ENCODE measurements around the gene SEC61A1. TPM values are rescaled to one million over a fixed set of nuclear protein-coding genes. Genes with fewer than 3 reads are reported as not detected.

Gene SEC61A1
- total RNA-seq, 2 experiments from 2014 or later, result 147 to 149 TPM

- no peak overlapping the region for H3K4me3 Mint-ChIP-seq
- CTCF ChIA-PET, result interaction anchor here (1.1 kb wide), 1 partner anchor 53 kb away, joined by 5 read pairs; no protein-coding TSS in a partner anchor
- peaks cover 56% of the 10 kb centered on the region for H3K36me3 Mint-ChIP-seq
Observed at GRCh38 chr3:128080323-128081080, 28.3 kb downstream of the SEC61A1 start.

DNA sequence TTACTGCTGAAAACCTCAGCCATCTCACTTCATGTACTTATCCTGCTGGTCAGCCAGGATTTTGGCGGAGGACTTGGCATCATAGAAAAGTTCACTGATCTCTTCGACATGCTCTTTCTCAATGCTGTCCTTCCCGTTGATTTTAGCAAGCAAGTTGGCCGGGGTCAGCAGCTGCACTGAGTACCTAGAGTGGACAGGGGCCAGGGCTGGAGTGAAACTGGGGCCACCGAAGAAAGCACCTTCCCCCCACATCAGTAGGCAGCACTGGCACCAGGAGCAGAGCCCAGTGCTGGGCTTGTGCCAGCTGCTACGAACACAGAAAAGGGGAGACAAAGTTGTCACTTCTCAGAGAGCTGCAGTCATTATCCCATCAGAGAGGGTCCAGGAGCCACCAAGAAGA, 29.0 kb downstream of the SEC61A1 start:
- no peak overlapping the region for H3K4me3 Mint-ChIP-seq
- peaks cover 58% of the 10 kb centered on the region for H3K36me3 Mint-ChIP-seq
- no peaks in the 10 kb centered on the region for H3K9me3 Mint-ChIP-seq
- intact Hi-C loops (cut with micrococcal nuclease), result no loop called here
- peaks cover 7% of the 10 kb centered on the region for H3K4me1 Mint-ChIP-seq (ENCODE audit: low read depth)
- CTCF ChIA-PET, result no interaction called here
- no peak for DNase-seq
- POLR2A ChIA-PET, result no interaction called here
- H3K27me3 Mint-ChIP-seq, result no peaks in the 10 kb centered on the region
- no peak overlapping the region for H3K27ac Mint-ChIP-seq

More at GRCh38 chr3:128080323-128081080, 28.3 kb downstream of the SEC61A1 start:
- no peaks in the 10 kb centered on the region for H3K9me3 Mint-ChIP-seq
- POLR2A ChIA-PET, result no interaction called here
- intact Hi-C loops (cut with micrococcal nuclease), result no loop called here
- DNase-seq, result no peak
- H3K4me1 Mint-ChIP-seq (ENCODE audit: low read depth), result peaks cover 13% of the 10 kb centered on the region
- H3K27ac Mint-ChIP-seq, result no peak overlapping the region
- H3K27me3 Mint-ChIP-seq, result no peaks in the 10 kb centered on the region

GRCh38 chr3:128081846-128082245, 29.6 kb downstream of the SEC61A1 start:
- H3K36me3 Mint-ChIP-seq, result peaks cover 61% of the 10 kb centered on the region
- intact Hi-C loops (cut with micrococcal nuclease), result no loop called here

DNA sequence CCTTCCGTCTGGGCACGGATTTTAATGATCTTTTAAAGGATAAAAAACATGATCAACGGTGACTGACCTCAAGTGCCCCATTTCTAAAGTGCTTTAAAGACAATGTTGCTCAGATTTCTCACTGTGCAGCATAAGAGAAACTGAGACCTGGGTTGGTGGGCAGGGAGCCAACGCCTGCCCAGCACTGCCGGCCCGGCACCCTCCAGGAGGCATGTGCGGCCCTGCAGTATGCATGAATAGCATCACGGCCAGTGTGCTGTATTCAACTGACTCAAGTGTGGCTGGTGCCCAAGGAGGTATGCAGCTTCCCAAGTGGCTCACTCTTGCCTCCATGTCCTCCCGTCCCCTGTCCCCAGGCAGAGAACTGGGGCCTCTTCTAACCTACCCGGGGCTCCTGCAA, 30.3 kb downstream of the SEC61A1 start:
- H3K4me1 Mint-ChIP-seq (ENCODE audit: low read depth), result peaks cover 2% of the 10 kb centered on the region
- H3K27ac Mint-ChIP-seq, result no peak overlapping the region
- ChIA-PET POLR2A (no interaction called here), CTCF (no interaction called here)
- H3K9me3 Mint-ChIP-seq, result no peaks in the 10 kb centered on the region
- no peak for DNase-seq
- peaks cover 65% of the 10 kb centered on the region for H3K36me3 Mint-ChIP-seq
- intact Hi-C loops (cut with micrococcal nuclease), result no loop called here
- no peaks in the 10 kb centered on the region for H3K27me3 Mint-ChIP-seq
- no peak overlapping the region for H3K4me3 Mint-ChIP-seq

More at GRCh38 chr3:128081846-128082245, 29.6 kb downstream of the SEC61A1 start:
- Mint-ChIP-seq H3K9me3 (no peaks in the 10 kb centered on the region), H3K4me3 (no peak overlapping the region), H3K4me1 (ENCODE audit: low read depth) (peaks cover 3% of the 10 kb centered on the region), H3K27ac (no peak overlapping the region), H3K27me3 (no peaks in the 10 kb centered on the region)
- ChIA-PET POLR2A (no interaction called here), CTCF (no interaction called here)
- no peak for DNase-seq

GRCh38 chr3:128083396-128083795, 31.2 kb downstream of the SEC61A1 start:
- no peaks in the 10 kb centered on the region for H3K27me3 Mint-ChIP-seq
- CTCF ChIA-PET, result interaction anchor here (1.9 kb wide), 1 partner anchor 11 kb away, joined by 7 read pairs; no protein-coding TSS in a partner anchor
- H3K4me3 Mint-ChIP-seq, result no peak overlapping the region
- intact Hi-C loops (cut with micrococcal nuclease), result no loop called here
- DNase-seq, result no peak
- no peaks in the 10 kb centered on the region for H3K4me1 Mint-ChIP-seq (ENCODE audit: low read depth)
- peaks cover 65% of the 10 kb centered on the region for H3K36me3 Mint-ChIP-seq
- POLR2A ChIA-PET, result no interaction called here
- no peak overlapping the region for H3K27ac Mint-ChIP-seq
- H3K9me3 Mint-ChIP-seq, result no peaks in the 10 kb centered on the region

DNA sequence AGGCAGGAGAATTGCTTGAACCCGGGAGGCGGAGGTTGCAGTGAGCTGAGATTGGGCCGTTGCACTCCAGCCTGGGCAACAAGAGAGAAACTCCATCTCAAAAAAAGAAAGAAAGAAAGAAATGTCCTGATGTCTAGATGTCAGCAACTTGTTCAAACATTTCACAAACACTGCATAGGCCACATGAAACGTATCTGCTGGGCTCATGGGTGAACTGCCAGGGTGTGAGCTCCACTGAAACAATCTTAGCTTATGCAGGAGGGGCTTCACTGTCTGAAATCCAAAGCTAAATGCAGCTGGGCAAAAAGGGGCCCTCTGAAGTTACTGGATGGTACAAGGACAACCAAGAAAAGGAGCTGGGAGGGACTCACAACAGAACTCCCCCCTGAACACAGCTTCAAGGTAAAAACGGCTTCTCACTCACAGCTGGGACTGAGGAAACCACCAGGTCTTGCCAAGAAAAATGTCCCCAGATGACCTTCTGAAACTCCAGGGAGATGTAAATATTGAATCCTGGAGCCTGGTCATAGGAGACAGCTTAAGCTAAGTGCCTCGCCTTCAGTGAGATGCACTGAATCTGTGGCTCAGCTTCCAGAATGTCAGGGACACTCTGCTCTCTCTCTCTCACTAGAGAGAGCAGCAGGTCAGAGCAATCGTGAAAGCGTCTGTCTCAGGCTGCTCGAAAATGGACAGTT, 31.9 kb downstream of the SEC61A1 start:
- CTCF ChIA-PET, result interaction anchor here (1.9 kb wide), 1 partner anchor 11 kb away, joined by 7 read pairs; no protein-coding TSS in a partner anchor
- intact Hi-C loops (cut with micrococcal nuclease), result no loop called here

DNA sequence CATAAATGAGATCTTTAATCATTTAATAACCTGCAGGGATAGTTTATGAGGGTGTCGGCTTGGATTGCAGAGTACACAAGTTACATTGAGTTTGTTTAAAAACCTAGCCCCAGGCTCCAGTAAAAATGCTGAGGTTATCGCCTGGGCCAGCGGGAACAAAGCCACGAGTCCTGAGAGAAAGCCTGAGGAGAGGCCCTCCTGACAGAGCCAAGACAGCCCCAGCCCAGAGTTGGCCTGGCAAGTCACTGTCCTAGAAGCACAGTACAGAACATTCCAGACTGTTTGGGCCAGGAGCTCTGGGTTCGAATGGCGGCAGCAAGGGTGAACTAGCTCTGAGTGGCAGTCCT, 32.4 kb downstream of the SEC61A1 start:
- H3K36me3 Mint-ChIP-seq, result peaks cover 56% of the 10 kb centered on the region
- no peak overlapping the region for H3K4me3 Mint-ChIP-seq
- no peak overlapping the region for H3K27ac Mint-ChIP-seq
- intact Hi-C loops (cut with micrococcal nuclease), result no loop called here
- CTCF ChIA-PET, result interaction anchor here (1.9 kb wide), 1 partner anchor 10 kb away, joined by 7 read pairs; no protein-coding TSS in a partner anchor
- no peaks in the 10 kb centered on the region for H3K9me3 Mint-ChIP-seq
- no peak for DNase-seq
- H3K27me3 Mint-ChIP-seq, result no peaks in the 10 kb centered on the region
- H3K4me1 Mint-ChIP-seq (ENCODE audit: low read depth), result no peaks in the 10 kb centered on the region
- POLR2A ChIA-PET, result no interaction called here

More for the DNA sequence above, 31.9 kb downstream of the SEC61A1 start:
- DNase-seq, result no peak
- POLR2A ChIA-PET, result no interaction called here
- Mint-ChIP-seq H3K4me1 (ENCODE audit: low read depth) (no peaks in the 10 kb centered on the region), H3K27ac (no peak overlapping the region), H3K36me3 (peaks cover 59% of the 10 kb centered on the region), H3K27me3 (no peaks in the 10 kb centered on the region), H3K9me3 (no peaks in the 10 kb centered on the region), H3K4me3 (no peak overlapping the region)

DNA sequence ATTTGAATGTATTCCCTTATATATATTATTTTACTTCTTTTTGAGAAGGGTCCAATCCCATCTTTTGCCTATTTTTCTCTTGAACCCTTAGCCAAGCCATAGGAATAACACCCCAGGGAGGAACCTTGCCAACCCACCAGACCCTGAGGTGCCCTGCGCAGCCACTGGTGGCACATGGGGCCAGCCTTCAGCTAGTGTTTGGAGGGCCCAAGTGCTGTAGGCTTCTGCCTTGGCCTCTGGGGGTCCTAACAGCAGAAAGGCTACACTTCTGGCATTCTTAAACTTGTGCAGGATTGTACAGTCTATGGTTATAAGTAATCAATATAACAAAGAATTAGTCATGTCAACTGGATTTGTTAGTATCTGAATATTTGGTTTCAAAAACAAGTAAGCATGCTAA, 36.9 kb downstream of the SEC61A1 start:
- no peaks in the 10 kb centered on the region for H3K9me3 Mint-ChIP-seq

DNA sequence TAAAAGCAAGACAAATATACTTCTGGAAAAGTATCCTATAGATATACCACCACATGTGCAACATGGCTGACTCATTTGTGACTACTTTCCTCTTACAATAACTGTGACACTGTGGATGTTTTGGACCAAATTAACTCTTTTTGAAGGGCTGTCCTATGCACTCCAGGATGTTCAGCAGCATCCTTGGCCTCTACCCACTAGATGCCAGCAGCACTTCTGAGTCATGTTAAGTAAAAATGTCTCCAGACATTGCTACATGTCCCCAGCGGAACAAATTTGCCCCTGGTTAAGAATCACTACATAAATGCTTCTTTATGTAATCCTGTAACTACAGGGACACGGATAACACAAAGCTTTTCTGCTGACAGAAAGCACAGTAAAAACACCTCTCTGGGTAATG, 39.3 kb downstream of the SEC61A1 start:
- intact Hi-C loops (cut with micrococcal nuclease), result no loop called here
- Mint-ChIP-seq H3K4me1 (ENCODE audit: low read depth) (peaks cover 4% of the 10 kb centered on the region), H3K9me3 (no peaks in the 10 kb centered on the region), H3K27me3 (no peaks in the 10 kb centered on the region), H3K36me3 (peaks cover 40% of the 10 kb centered on the region), H3K27ac (no peak overlapping the region), H3K4me3 (no peak overlapping the region)
- ChIA-PET CTCF (interaction anchor here (1.1 kb wide), 1 partner anchor 42 kb away, joined by 4 read pairs; no protein-coding TSS in a partner anchor), POLR2A (no interaction called here)
- no peak for DNase-seq

More for the DNA sequence above, 36.9 kb downstream of the SEC61A1 start:
- Mint-ChIP-seq H3K4me1 (ENCODE audit: low read depth) (no peaks in the 10 kb centered on the region), H3K27ac (no peak overlapping the region), H3K36me3 (peaks cover 40% of the 10 kb centered on the region), H3K27me3 (no peaks in the 10 kb centered on the region), H3K4me3 (no peak overlapping the region)
- intact Hi-C loops (cut with micrococcal nuclease), result no loop called here
- CTCF ChIA-PET, result interaction anchor here (1.2 to 1.5 kb wide), 2 partner anchors 14 to 45 kb away, joined by 3 to 4 read pairs; no protein-coding TSS in a partner anchor
- POLR2A ChIA-PET, result no interaction called here
- no peak for DNase-seq

DNA sequence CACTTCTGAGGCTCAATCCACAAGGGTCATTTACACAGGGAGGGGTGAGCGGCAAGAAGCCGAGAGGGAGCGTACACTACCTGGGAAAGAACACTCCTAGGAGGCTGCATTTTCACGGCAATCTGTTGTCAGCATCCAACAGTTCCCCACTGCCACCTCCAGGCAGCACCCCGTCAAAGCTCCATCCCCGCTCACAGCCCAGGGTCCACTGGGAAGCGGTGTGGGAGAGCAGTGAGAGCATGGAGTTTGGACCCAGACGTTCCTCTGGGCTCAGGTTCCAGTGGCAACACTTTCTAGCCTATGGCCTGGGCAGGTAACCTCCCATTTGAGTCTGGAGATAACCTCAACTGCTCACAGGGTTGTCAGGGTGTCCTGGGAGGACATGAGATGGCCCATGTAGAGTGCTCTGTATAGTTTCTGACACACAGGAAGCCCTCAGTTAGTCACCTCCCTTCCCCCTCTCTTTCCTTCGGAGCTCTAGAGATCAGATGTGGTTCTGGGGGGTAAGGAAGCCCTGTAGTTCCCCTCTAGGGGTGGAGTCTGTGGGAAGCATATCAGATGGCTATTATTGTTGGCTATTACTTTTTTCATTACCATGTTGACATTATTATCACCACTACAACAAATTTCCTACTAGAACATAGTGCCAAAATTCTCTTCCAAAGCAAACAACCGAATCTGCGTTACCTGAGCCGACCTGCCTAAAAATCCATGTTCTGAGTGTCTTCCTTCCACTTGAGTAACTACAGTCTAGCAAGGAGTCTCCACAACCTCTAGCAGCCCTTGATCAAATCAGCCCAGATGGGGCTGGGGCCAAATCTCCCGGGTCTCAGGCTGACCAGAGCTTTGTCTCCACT, 42.3 kb downstream of the SEC61A1 start:
- no peak for DNase-seq
- POLR2A ChIA-PET, result interaction anchor here (0.6 kb wide), 1 partner anchor 35 kb away, joined by 3 read pairs; no protein-coding TSS in a partner anchor
- Mint-ChIP-seq H3K36me3 (peaks cover 47% of the 10 kb centered on the region), H3K4me1 (ENCODE audit: low read depth) (peaks cover 4% of the 10 kb centered on the region), H3K27ac (no peak overlapping the region), H3K9me3 (no peaks in the 10 kb centered on the region), H3K4me3 (no peak overlapping the region), H3K27me3 (no peaks in the 10 kb centered on the region)
- intact Hi-C loops (cut with micrococcal nuclease), result loop anchor here (1.0 to 5.0 kb wide), 2 partner anchors 39 to 228 kb away; no protein-coding TSS in a partner anchor
- CTCF ChIA-PET, result interaction anchor here (0.6 to 5.3 kb wide), 20 partner anchors 8 to 1297 kb away, joined by 3 to 97 read pairs (median 7); partner anchors contain the start of gene RUVBL1

DNA sequence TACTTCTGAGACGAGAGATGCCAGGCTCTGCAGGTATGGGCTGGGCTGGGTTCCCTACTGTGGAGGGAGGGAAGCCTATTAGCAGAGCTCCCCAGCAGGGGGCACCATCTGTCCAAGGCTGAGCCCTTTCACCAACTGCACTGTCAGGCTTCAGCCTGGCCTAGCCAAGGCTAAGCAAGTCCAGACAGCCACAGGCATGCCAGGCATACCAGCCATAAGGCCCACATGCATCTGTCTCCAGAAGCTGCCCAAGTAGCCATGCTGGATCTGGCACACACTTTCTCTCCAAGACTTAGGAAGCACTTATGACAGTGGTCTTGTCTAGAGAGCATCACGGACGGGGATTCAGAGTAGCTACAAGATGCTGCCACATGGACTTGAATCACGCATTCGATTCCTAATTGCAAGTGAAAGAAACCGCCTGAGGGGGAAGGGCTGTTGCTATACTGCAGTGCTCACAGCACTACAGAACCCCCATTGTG, 43.0 kb downstream of the SEC61A1 start:
- peaks cover 51% of the 10 kb centered on the region for H3K36me3 Mint-ChIP-seq
- intact Hi-C loops (cut with micrococcal nuclease), result loop anchor here (1.0 to 5.0 kb wide), 2 partner anchors 38 to 227 kb away; no protein-coding TSS in a partner anchor
- DNase-seq, result peak; percentile 84
- H3K4me1 Mint-ChIP-seq (ENCODE audit: low read depth), result peaks cover 4% of the 10 kb centered on the region
- no peak overlapping the region for H3K4me3 Mint-ChIP-seq
- H3K9me3 Mint-ChIP-seq, result no peaks in the 10 kb centered on the region
- no peaks in the 10 kb centered on the region for H3K27me3 Mint-ChIP-seq
- H3K27ac Mint-ChIP-seq, result no peak overlapping the region
- ChIA-PET POLR2A (interaction anchor here (0.6 kb wide), 1 partner anchor 36 kb away, joined by 3 read pairs; no protein-coding TSS in a partner anchor), CTCF (interaction anchor here (0.6 to 5.3 kb wide), 27 partner anchors 8 to 1296 kb away, joined by 3 to 97 read pairs (median 4); partner anchors contain the start of gene RUVBL1)

Measured in activated CD4-positive, alpha-beta memory T cell treated with anti-CD3 and anti-CD28 coated beads for 36 hours (primary cell).